Liver (tissue), 9 donors: ENCODE results near the gene ATAD3A. TPM values are rescaled to one million over a fixed set of nuclear protein-coding genes. Genes with fewer than 3 reads are reported as not detected.

Source experiments
- DNase-seq: peaks from one replicate; pipeline ENCODE4 v3.0.0-alpha.2; 2017; ENCODE audit warnings: low spot score
- H3K27ac ChIP-seq, 2 donors: one replicate each; pipeline ENCODE4 v1.7.0; 2013; ENCODE audit warnings: inconsistent platforms in 2 of 2, low read length in 2 of 2, control low read depth in 1 of 2, low read depth in 1 of 2, mild to moderate bottlenecking in 1 of 2
- H3K27me3 ChIP-seq, 4 donors: one replicate each; pipeline versions ENCODE4 v1.6.1 to v1.7.0; 2013; ENCODE audit warnings: low read length in 3 of 4, inconsistent platforms in 1 of 4, mild to moderate bottlenecking in 1 of 4, moderate library complexity in 1 of 4; ENCODE audit not compliant: control insufficient read depth in 4 of 4, insufficient read depth in 4 of 4
- H3K36me3 ChIP-seq, 4 donors: one replicate each; pipeline versions ENCODE4 v1.6.1 to v1.7.0; 2013; ENCODE audit warnings: low read length in 3 of 4, mild to moderate bottlenecking in 3 of 4, low read depth in 1 of 4, moderate library complexity in 1 of 4; ENCODE audit not compliant: control insufficient read depth in 4 of 4, insufficient read depth in 3 of 4
- H3K4me1 ChIP-seq, 4 donors: one replicate each; pipeline versions ENCODE4 v1.6.1 to v1.7.0; 2013; ENCODE audit warnings: low read length in 3 of 4, mild to moderate bottlenecking in 3 of 4, moderate library complexity in 1 of 4; ENCODE audit not compliant: control insufficient read depth in 4 of 4, insufficient read depth in 4 of 4
- H3K4me3 ChIP-seq, 3 donors: one replicate each; pipeline versions ENCODE4 v1.6.1 to v1.7.0; 2013; ENCODE audit warnings: low read length in 3 of 3, control low read depth in 1 of 3, low read depth in 1 of 3, mild to moderate bottlenecking in 1 of 3
- H3K9ac ChIP-seq, 2 donors: one replicate each; pipeline ENCODE4 v1.7.0; 2013; ENCODE audit warnings: low read length in 2 of 2, mild to moderate bottlenecking in 2 of 2, moderate library complexity in 2 of 2, control low read depth in 1 of 2, low read depth in 1 of 2
- H3K9me3 ChIP-seq, 4 donors: one replicate each; pipeline versions ENCODE4 v1.6.1 to v1.7.0; 2013; ENCODE audit warnings: low read length in 3 of 4; ENCODE audit not compliant: control insufficient read depth in 4 of 4
- ATF3 ChIP-seq: IDR thresholded peaks from 2 replicates; pipeline ENCODE4 v1.6.1; 2016; ENCODE audit warnings: antibody characterized with exemption
- CTCF ChIP-seq: fragments of 150-350 bp; IDR thresholded peaks from 2 replicates; pipeline ENCODE4 v1.5.1; 2017; ENCODE audit warnings: improper control_type of control experiment, low read depth, low read length; ENCODE audit not compliant: missing input control
- EGR1 ChIP-seq, 2 donors: IDR thresholded peaks; 2 replicates each; pipeline ENCODE4 v1.6.1; 2016 to 2018; ENCODE audit warnings: antibody characterized with exemption in 2 of 2, low read depth in 2 of 2
- FOXA1 ChIP-seq: IDR thresholded peaks from 2 replicates; pipeline ENCODE4 v1.6.1; 2016; ENCODE audit warnings: antibody characterized with exemption
- FOXA2 ChIP-seq: IDR thresholded peaks from 2 replicates; pipeline ENCODE4 v1.6.1; 2016; ENCODE audit warnings: antibody characterized with exemption
- GABPA ChIP-seq, 2 donors: IDR thresholded peaks in 1 of 2; conservative IDR thresholded peaks in 1 of 2; 2 replicates each; pipeline ENCODE4 v1.6.1; 2016; ENCODE audit warnings: antibody characterized with exemption in 2 of 2, mild to moderate bottlenecking in 1 of 2, moderate library complexity in 1 of 2
- HNF4A ChIP-seq, 2 donors: conservative IDR thresholded peaks; 2 replicates each; pipeline ENCODE4 v1.6.1; 2016; ENCODE audit warnings: antibody characterized with exemption in 2 of 2, mild to moderate bottlenecking in 2 of 2
- HNF4G ChIP-seq: IDR thresholded peaks from 2 replicates; pipeline ENCODE4 v1.6.1; 2016; ENCODE audit warnings: antibody characterized with exemption
- JUND ChIP-seq, 2 donors: IDR thresholded peaks; 2 replicates each; pipeline ENCODE4 v1.6.1; 2016; ENCODE audit warnings: antibody characterized with exemption in 2 of 2
- MAX ChIP-seq: IDR thresholded peaks from 2 replicates; pipeline ENCODE4 v1.6.1; 2016; ENCODE audit warnings: antibody characterized with exemption
- NR2F2 ChIP-seq: IDR thresholded peaks from 2 replicates; pipeline ENCODE4 v1.6.1; 2016; ENCODE audit warnings: antibody characterized with exemption
- RAD21 ChIP-seq, 2 donors: IDR thresholded peaks; 2 replicates each; pipeline ENCODE4 v1.6.1; 2016; ENCODE audit warnings: antibody characterized with exemption in 2 of 2, mild to moderate bottlenecking in 2 of 2
- REST ChIP-seq: IDR thresholded peaks from 2 replicates; pipeline ENCODE4 v1.6.1; 2016; ENCODE audit warnings: antibody characterized with exemption, mild to moderate bottlenecking
- RXRA ChIP-seq, 2 donors: IDR thresholded peaks; 2 replicates each; pipeline ENCODE4 v1.6.1; 2017 to 2018; ENCODE audit warnings: antibody characterized with exemption in 2 of 2, mild to moderate bottlenecking in 1 of 2
- SP1 ChIP-seq: IDR thresholded peaks from 2 replicates; pipeline ENCODE4 v1.6.1; 2018; ENCODE audit warnings: antibody characterized with exemption, mild to moderate bottlenecking
- TAF1 ChIP-seq: conservative IDR thresholded peaks from 2 replicates; pipeline ENCODE4 v1.6.1; 2016; ENCODE audit warnings: antibody characterized with exemption, mild to moderate bottlenecking
- YY1 ChIP-seq: IDR thresholded peaks from 2 replicates; pipeline ENCODE4 v1.6.1; 2016; ENCODE audit warnings: antibody characterized with exemption, mild to moderate bottlenecking
- ZBTB33 ChIP-seq: IDR thresholded peaks from 2 replicates; pipeline ENCODE4 v1.6.1; 2016; ENCODE audit warnings: antibody characterized with exemption
- WGBS: extraction: QIAGEN DNeasy Blood & Tissue Kit; methylation state at CpG from one replicate; pipeline ENCODE4 v1.1.7; 2013; 5-methylcytosine and 5-hydroxymethylcytosine counted together
- polyA plus RNA-seq, 2 donors: library from polyadenylated mRNA; stranded (reverse) in 1 of 2; unstranded in 1 of 2; fragments of 200-250 nt in 1 of 2; fragments of >200 nt in 1 of 2; fragmentation: Nextera tagmentation in 1 of 2; extraction: Ambion mirVana in 1 of 2; gene quantifications; one replicate each; pipeline versions ENCODE4 v1.2.1 to v1.2.3, GENCODE V29; 2013 to 2015
- total RNA-seq, 2 donors: library from RNA; depleted of rRNA; stranded (reverse); fragments of >200 nt; gene quantifications; one replicate each; pipeline ENCODE4 v1.2.3, GENCODE V29; 2014
- donor health status: healthy.
- donor health status: healthy.
- donor health status: healthy.
- donor health status: healthy.
- donor health status: healthy.

The ATAD3A gene
- total and polyA plus RNA-seq, 4 donors: 7.2 to 20.0 (median 15.8) TPM

GRCh38 chr1:1558591-1558990, 46.6 kb downstream of the ATAD3A start:
- H3K4me3 ChIP-seq: no peak overlapping the region
- DNase-seq: no peak
- H3K27me3 ChIP-seq: no peaks in the 10 kb centered on the region
- no peaks in the 10 kb centered on the region for H3K9me3 ChIP-seq
- peaks cover 11 to 18% (median 13%) of the 10 kb centered on the region in 4 donors for H3K36me3 ChIP-seq
- H3K9ac ChIP-seq: no peak overlapping the region
- peaks cover 0 to 17% (median 9%) of the 10 kb centered on the region in 4 donors for H3K4me1 ChIP-seq
- no peak overlapping the region for H3K27ac ChIP-seq
- WGBS: 85% methylated on average over 4 of the region's 4 CpGs
- TF ChIP-seq FOXA2 (no peak), RXRA (IDR thresholded peaks at IDR 0.05) (no peak), RAD21 (IDR thresholded peaks at IDR 0.05) (no peak), YY1 (no peak), ATF3 (no peak), HNF4A (conservative IDR thresholded peaks at IDR 0.05) (no peak), JUND (IDR thresholded peaks at IDR 0.05) (no peak), MAX (no peak), NR2F2 (no peak), SP1 (no peak), EGR1 (IDR thresholded peaks at IDR 0.05; ENCODE audit: low read depth in 2 of 2) (no peak), ZBTB33 (no peak), TAF1 (no peak), FOXA1 (no peak), GABPA (IDR thresholded peaks at IDR 0.05 in 1 of 2, conservative IDR thresholded peaks at IDR 0.05 in 1 of 2) (no peak)

GRCh38 chr1:1559066-1559465, 47.1 kb downstream of the ATAD3A start:
- WGBS: 94% methylated on average over 17 of the region's 17 CpGs

More at GRCh38 chr1:1559066-1559465, 47.1 kb downstream of the ATAD3A start:
- H3K27me3 ChIP-seq: no peaks in the 10 kb centered on the region
- TF ChIP-seq GABPA (IDR thresholded peaks at IDR 0.05 in 1 of 2, conservative IDR thresholded peaks at IDR 0.05 in 1 of 2): no peak
- TF ChIP-seq HNF4G: no peak
- no peak for TF ChIP-seq REST
- TF ChIP-seq ZBTB33: no peak
- TF ChIP-seq NR2F2: no peak
- TF ChIP-seq MAX: no peak
- no peak for TF ChIP-seq ATF3
- TF ChIP-seq RXRA (IDR thresholded peaks at IDR 0.05): no peak
- no peak for TF ChIP-seq RAD21 (IDR thresholded peaks at IDR 0.05)
- no peak for TF ChIP-seq FOXA1
- TF ChIP-seq TAF1: no peak
- TF ChIP-seq FOXA2: no peak
- TF ChIP-seq YY1: no peak
- no peak for TF ChIP-seq SP1
- no peak for TF ChIP-seq CTCF
- no peak for TF ChIP-seq EGR1 (IDR thresholded peaks at IDR 0.05; ENCODE audit: low read depth in 2 of 2)
- TF ChIP-seq HNF4A (conservative IDR thresholded peaks at IDR 0.05): no peak
- H3K36me3 ChIP-seq: peaks cover 14 to 21% (median 17%) of the 10 kb centered on the region in 4 donors
- no peak overlapping the region for H3K4me3 ChIP-seq
- H3K4me1 ChIP-seq: peaks cover 0 to 17% (median 9%) of the 10 kb centered on the region in 4 donors
- no peak for DNase-seq
- H3K9ac ChIP-seq: no peak overlapping the region
- no peak overlapping the region for H3K27ac ChIP-seq
- H3K9me3 ChIP-seq: no peaks in the 10 kb centered on the region
